PC-3 (cell line): ENCODE data around the gene CYTH2. TPM values are rescaled to one million over a fixed set of nuclear protein-coding genes. Genes with fewer than 3 reads are reported as not detected.

Experiments
- ATAC-seq: fragments of 200-7000 bp; cut with Tn5 transposase; 2 replicates; pipeline ENCODE4 v1.9.1; 2020; ENCODE audit warnings: mild to moderate bottlenecking, moderate library complexity
- BruUV-seq: library from RNA; stranded (reverse); fragments of 400-500 nt; replicated peaks from 2 replicates; lab custom pipeline; 2021; lab: Mats Ljungman, UMichigan
- CTCF ChIA-PET: fragments of 300-600 bp; sonication (Branson Sonifier 250); formaldehyde crosslinking; loops from one replicate; lab custom pipeline; 2022; ENCODE audit warnings: antibody characterized with exemption; lab: Charles Lee
- POLR2A ChIA-PET: fragments of 300-600 bp; sonication (Branson Sonifier 250); formaldehyde crosslinking; loops from one replicate; lab custom pipeline; 2022; ENCODE audit warnings: antibody characterized with exemption; ENCODE audit not compliant: unreplicated experiment; lab: Charles Lee
- DNase-seq: peaks from one replicate; pipeline ENCODE4 v3.0.0-alpha.2; 2015
- H2AFZ ChIP-seq: fragments of 300-600 bp; sonication (generic); 2 replicates; pipeline ENCODE4 v1.6.0; 2016; ENCODE audit warnings: antibody characterized with exemption, low read length
- H3F3A ChIP-seq: fragments of 300-600 bp; sonication (generic); one replicate; pipeline ENCODE4 v1.6.0; 2017; ENCODE audit warnings: antibody characterized with exemption, low read length, control low read depth, mild to moderate bottlenecking; ENCODE audit not compliant: unreplicated experiment
- H3K27ac ChIP-seq: fragments of 300-600 bp; sonication (generic); 2 replicates; pipeline ENCODE4 v1.5.1; 2016; ENCODE audit warnings: mild to moderate bottlenecking, low read length
- H3K27me3 ChIP-seq: fragments of 300-600 bp; sonication (generic); 2 replicates; pipeline ENCODE4 v1.6.1; 2016; ENCODE audit warnings: low read length, mixed read lengths
- H3K36me3 ChIP-seq: fragments of 300-600 bp; sonication (generic); 2 replicates; pipeline ENCODE4 v1.6.1; 2016; ENCODE audit warnings: low read depth, mixed run types, low read length, mixed read lengths
- H3K4me1 ChIP-seq: fragments of 300-600 bp; sonication (generic); 2 replicates; pipeline ENCODE4 v1.5.1; 2016; ENCODE audit warnings: low read length; ENCODE audit not compliant: insufficient read depth
- H3K4me2 ChIP-seq: fragments of 300-600 bp; sonication (generic); 2 replicates; pipeline ENCODE4 v1.6.0; 2016; ENCODE audit warnings: low read length
- H3K4me3 ChIP-seq: fragments of 300-600 bp; sonication (generic); 2 replicates; pipeline ENCODE4 v1.5.1; 2016; ENCODE audit warnings: mild to moderate bottlenecking, low read length, mixed read lengths
- H3K79me2 ChIP-seq: fragments of 300-600 bp; sonication (generic); 2 replicates; pipeline ENCODE4 v1.6.1; 2017; ENCODE audit warnings: low read length, mixed read lengths
- H3K9ac ChIP-seq: fragments of 300-600 bp; sonication (generic); 2 replicates; pipeline ENCODE4 v1.6.0; 2016; ENCODE audit warnings: mild to moderate bottlenecking, low read length
- H3K9me2 ChIP-seq: fragments of 300-600 bp; sonication (generic); replicated peaks from 2 replicates; pipeline ENCODE4 v1.6.1; 2016; ENCODE audit warnings: mixed run types, low read length, mixed read lengths
- H3K9me3 ChIP-seq: fragments of 300-600 bp; sonication (generic); 2 replicates; pipeline ENCODE4 v1.6.1; 2016; ENCODE audit warnings: low read length, mixed read lengths
- H4K20me1 ChIP-seq: fragments of 300-600 bp; sonication (generic); 2 replicates; pipeline ENCODE4 v1.6.1; 2016; ENCODE audit warnings: low read length, mixed read lengths
- EZH2 ChIP-seq: fragments of 300-600 bp; sonication (generic); IDR thresholded peaks from one replicate; pipeline ENCODE4 v1.6.1; 2017; ENCODE audit warnings: antibody characterized with exemption, mild to moderate bottlenecking, low read length; ENCODE audit not compliant: unreplicated experiment
- EZH2phosphoT487 ChIP-seq: fragments of 300-600 bp; sonication (generic); IDR thresholded peaks from 2 replicates; pipeline ENCODE4 v1.6.1; 2018; ENCODE audit warnings: mild to moderate bottlenecking, antibody characterized with exemption, low read length, borderline replicate concordance
- intact Hi-C: fragments of 100-400 bp; cut with micrococcal nuclease; formaldehyde crosslinking; loops from 2 replicates; pipeline ENCODE4 v1.9.0; 2023
- total RNA-seq: library from RNA; depleted of rRNA; stranded (reverse); fragments of >200 nt; gene quantifications from 2 replicates; pipeline ENCODE4 v1.2.3, GENCODE V29; 2014
- TF ChIP-seq, protein P1 (sequence below): fragments of 300-600 bp; sonication (generic); conservative IDR thresholded peaks from 2 replicates; pipeline ENCODE4 v1.5.1; 2017; ENCODE audit warnings: antibody characterized with exemption, low read depth, mild to moderate bottlenecking, low read length

CYTH2 gene
- total RNA-seq, 1 experiment from 2014 or later: 50.5 TPM

DNA sequence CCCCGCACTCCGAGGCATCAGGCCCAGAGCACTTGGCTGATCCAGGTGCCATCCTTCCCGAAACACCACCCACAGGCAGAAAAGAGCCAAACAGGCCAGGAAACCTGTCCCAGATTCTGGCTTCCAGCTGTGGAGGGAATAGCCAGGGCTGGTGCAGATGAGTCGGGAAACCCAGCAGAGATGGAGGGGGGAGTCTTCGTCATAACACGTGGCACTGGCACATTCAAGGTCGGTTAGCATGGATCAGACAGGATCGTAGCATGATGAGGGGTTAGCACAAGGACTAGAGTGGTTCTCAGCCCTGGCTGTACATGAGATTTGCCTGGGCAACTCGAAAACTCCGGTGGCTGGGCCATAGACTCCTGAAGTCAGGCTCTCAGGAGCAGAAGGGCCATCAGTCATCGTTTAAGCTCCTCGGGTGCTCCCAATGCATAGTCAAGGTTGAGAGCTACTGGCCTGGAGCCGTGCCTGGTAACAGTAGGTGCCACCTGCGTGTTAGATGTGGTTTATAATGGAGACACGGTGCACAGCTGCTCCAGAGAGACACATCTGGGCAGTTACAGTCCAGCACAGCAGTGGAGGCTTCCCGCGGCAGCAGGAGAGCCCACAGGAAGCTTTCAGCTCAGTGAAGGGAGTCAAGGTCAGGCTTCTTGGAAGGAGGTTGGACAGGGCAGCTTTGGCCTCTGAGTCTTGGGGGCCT lies 6.3 kb downstream of the CYTH2 start:
- no peaks in the 10 kb centered on the region for H3F3A ChIP-seq
- H3K4me3 ChIP-seq: no peak overlapping the region
- no TSS peak for BruUV-seq
- peaks cover 28% of the 10 kb centered on the region for H3K36me3 ChIP-seq
- ATAC-seq (no peak), DNase-seq (no peak)
- H3K9me2 ChIP-seq: no peaks in the 10 kb centered on the region
- peaks cover 6% of the 10 kb centered on the region for H3K79me2 ChIP-seq
- H3K9me3 ChIP-seq: no peaks in the 10 kb centered on the region
- no peak overlapping the region for H3K9ac ChIP-seq
- no peaks in the 10 kb centered on the region for H3K27me3 ChIP-seq
- no peak overlapping the region for H3K4me2 ChIP-seq
- CTCF ChIA-PET: no interaction called here
- POLR2A ChIA-PET: no interaction called here
- no peak for TF ChIP-seq EZH2
- intact Hi-C loops: no loop called here
- H2AFZ ChIP-seq: no peak overlapping the region
- no peak overlapping the region for H3K27ac ChIP-seq
- H3K4me1 ChIP-seq: no peaks in the 10 kb centered on the region
- peaks cover 5% of the 10 kb centered on the region for H4K20me1 ChIP-seq

DNA sequence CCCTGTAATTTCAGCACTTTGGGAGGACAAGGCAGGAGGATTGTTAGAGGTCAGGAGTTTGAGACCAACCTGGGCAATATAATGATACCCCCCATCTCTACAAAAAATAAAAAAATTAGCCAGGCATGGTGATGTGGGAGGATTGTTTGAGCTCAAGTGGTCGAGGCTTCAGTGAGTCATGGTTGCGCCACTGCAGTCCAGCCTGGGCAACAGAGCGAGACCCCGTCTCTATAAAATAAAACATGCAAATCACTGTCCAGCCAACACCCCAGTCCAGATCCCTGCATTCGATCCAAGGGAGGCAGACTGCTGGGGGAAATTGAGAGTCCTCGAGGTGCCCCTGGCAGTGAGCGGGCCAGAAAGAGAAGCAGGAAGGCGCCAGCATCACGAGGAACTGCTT lies 7.0 kb downstream of the CYTH2 start:
- H3K27ac ChIP-seq: no peak overlapping the region
- no peaks in the 10 kb centered on the region for H3K4me1 ChIP-seq
- TF ChIP-seq EZH2phosphoT487 (no peak), EZH2 (no peak)
- TF ChIP-seq, protein P1, sequence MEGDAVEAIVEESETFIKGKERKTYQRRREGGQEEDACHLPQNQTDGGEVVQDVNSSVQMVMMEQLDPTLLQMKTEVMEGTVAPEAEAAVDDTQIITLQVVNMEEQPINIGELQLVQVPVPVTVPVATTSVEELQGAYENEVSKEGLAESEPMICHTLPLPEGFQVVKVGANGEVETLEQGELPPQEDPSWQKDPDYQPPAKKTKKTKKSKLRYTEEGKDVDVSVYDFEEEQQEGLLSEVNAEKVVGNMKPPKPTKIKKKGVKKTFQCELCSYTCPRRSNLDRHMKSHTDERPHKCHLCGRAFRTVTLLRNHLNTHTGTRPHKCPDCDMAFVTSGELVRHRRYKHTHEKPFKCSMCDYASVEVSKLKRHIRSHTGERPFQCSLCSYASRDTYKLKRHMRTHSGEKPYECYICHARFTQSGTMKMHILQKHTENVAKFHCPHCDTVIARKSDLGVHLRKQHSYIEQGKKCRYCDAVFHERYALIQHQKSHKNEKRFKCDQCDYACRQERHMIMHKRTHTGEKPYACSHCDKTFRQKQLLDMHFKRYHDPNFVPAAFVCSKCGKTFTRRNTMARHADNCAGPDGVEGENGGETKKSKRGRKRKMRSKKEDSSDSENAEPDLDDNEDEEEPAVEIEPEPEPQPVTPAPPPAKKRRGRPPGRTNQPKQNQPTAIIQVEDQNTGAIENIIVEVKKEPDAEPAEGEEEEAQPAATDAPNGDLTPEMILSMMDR: no peak
- no peak overlapping the region for H3K4me3 ChIP-seq
- DNase-seq (no peak), ATAC-seq (no peak)
- H3K9me3 ChIP-seq: no peaks in the 10 kb centered on the region
- no peaks in the 10 kb centered on the region for H3K79me2 ChIP-seq
- intact Hi-C loops: no loop called here
- H3K27me3 ChIP-seq: no peaks in the 10 kb centered on the region
- no peak overlapping the region for H3K4me2 ChIP-seq
- H3K9me2 ChIP-seq: no peaks in the 10 kb centered on the region
- BruUV-seq: no TSS peak
- no peaks in the 10 kb centered on the region for H3F3A ChIP-seq
- no peak overlapping the region for H2AFZ ChIP-seq
- ChIA-PET POLR2A (no interaction called here), CTCF (no interaction called here)
- no peaks in the 10 kb centered on the region; the same call in 1 of the 2 replicates for H4K20me1 ChIP-seq
- H3K9ac ChIP-seq: no peak overlapping the region
- peaks cover 24% of the 10 kb centered on the region for H3K36me3 ChIP-seq

DNA sequence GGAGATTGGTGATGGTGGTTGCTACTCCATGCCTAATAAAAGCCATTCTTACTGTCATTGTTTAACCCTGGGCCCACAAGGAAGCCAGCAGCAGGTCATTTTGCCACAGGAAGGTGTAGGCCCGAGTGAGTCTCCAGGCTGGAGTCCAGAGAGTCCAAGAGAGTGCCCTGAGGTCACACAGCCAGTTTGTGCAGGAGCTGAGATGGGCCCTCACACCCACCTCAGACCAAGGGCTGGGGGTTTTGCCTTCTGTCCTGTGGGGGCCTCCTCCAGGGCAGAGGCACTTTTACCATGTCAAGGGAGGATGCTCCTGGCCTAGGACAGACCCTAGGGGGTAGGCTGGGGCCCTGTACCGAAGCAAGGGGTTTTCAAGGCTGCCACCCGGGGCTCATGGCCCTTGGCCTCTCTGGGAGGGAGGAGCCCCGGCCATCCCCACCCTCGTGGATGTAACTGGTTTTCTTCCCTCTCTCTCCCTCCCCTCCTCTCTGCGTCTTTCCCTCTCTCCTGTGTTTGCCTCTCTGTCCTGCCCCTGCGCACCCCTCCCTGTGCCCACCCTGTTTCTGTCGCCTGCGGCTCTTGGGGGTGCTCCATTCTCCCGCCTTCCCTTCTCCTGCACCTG lies 8.0 kb downstream of the CYTH2 start:
- Histone ChIP-seq H3K79me2 (no peaks in the 10 kb centered on the region), H3K4me1 (no peaks in the 10 kb centered on the region), H3K9me3 (no peaks in the 10 kb centered on the region), H3K9me2 (no peaks in the 10 kb centered on the region), H3F3A (no peaks in the 10 kb centered on the region), H3K36me3 (peaks cover 17% of the 10 kb centered on the region; the same call in 1 of the 2 replicates), H2AFZ (no peak overlapping the region), H3K4me2 (no peak overlapping the region), H3K4me3 (no peak overlapping the region), H3K27ac (no peak overlapping the region), H4K20me1 (no peaks in the 10 kb centered on the region; the same call in 1 of the 2 replicates), H3K9ac (no peak overlapping the region), H3K27me3 (no peaks in the 10 kb centered on the region)
- TF ChIP-seq EZH2phosphoT487 (no peak), EZH2 (no peak)
- TF ChIP-seq, protein P1: no peak
- intact Hi-C loops: no loop called here
- DNase-seq: no peak
- no peak for ATAC-seq
- ChIA-PET CTCF (no interaction called here), POLR2A (no interaction called here)
- no TSS peak for BruUV-seq
